ENCODE measurements around the gene TSHZ2.

DNA sequence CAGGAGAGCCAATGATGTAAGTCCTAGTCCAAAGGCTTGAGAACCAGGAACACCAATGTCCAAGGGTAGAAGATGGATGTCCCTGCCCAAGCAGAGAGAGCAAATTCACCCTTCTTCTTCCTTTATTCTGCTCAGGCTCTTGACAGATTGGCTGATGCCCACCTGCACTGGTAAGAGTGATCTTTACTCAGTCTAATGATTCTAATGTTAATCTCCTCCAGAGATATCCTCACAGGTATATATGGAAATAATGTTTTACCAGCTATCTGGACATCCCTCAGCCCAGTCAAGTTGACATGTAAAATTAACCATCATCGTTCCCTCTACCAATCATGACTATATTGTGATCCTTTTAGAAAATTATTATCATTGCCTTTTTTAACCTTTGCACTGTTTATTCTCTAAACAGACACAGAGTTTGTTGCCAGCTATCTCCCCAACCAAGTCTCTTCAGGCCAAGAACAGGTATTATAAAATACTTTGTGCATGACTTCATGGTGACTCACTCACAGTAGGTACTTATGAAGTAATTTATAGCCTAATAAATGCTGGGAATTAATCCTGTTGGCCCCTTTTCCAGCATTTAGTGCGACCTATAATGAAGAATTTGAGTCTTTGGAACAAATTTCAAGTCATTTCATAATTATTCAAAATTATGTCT lies 26.2 kb upstream of the TSHZ2 start:
- TF ChIP-seq, protein P1, sequence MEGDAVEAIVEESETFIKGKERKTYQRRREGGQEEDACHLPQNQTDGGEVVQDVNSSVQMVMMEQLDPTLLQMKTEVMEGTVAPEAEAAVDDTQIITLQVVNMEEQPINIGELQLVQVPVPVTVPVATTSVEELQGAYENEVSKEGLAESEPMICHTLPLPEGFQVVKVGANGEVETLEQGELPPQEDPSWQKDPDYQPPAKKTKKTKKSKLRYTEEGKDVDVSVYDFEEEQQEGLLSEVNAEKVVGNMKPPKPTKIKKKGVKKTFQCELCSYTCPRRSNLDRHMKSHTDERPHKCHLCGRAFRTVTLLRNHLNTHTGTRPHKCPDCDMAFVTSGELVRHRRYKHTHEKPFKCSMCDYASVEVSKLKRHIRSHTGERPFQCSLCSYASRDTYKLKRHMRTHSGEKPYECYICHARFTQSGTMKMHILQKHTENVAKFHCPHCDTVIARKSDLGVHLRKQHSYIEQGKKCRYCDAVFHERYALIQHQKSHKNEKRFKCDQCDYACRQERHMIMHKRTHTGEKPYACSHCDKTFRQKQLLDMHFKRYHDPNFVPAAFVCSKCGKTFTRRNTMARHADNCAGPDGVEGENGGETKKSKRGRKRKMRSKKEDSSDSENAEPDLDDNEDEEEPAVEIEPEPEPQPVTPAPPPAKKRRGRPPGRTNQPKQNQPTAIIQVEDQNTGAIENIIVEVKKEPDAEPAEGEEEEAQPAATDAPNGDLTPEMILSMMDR (IDR thresholded peaks at IDR 0.05), result no peak
- no peak for TF ChIP-seq POLR2A (IDR thresholded peaks at IDR 0.05)
- no peak for TF ChIP-seq POLR2AphosphoS5 (IDR thresholded peaks at IDR 0.05)
- no peak for TF ChIP-seq EP300 (IDR thresholded peaks at IDR 0.05; ENCODE audit: low read depth)
